IPS-15b (cell line): ENCODE results near the gene GPR37.

Source experiments
- H3K27me3 ChIP-seq: one replicate; pipeline ENCODE4 v1.6.1; 2013; ENCODE audit warnings: low read length; ENCODE audit not compliant: control insufficient read depth, insufficient read depth
- H3K36me3 ChIP-seq: one replicate; pipeline ENCODE4 v1.6.1; 2013; ENCODE audit warnings: low read length; ENCODE audit not compliant: control insufficient read depth, insufficient read depth
- H3K4me1 ChIP-seq: one replicate; pipeline ENCODE4 v1.6.1; 2013; ENCODE audit warnings: mild to moderate bottlenecking, low read length; ENCODE audit not compliant: control insufficient read depth, insufficient read depth
- H3K4me3 ChIP-seq: one replicate; pipeline ENCODE4 v1.5.1; 2013; ENCODE audit warnings: low read depth, low read length
- H3K9ac ChIP-seq: one replicate; pipeline ENCODE4 v1.6.1; 2013; ENCODE audit warnings: low read depth, mild to moderate bottlenecking, low read length
- H3K9me3 ChIP-seq: one replicate; pipeline ENCODE4 v1.6.1; 2013; ENCODE audit warnings: mild to moderate bottlenecking, low read length; ENCODE audit not compliant: control insufficient read depth, insufficient read depth

Gene GPR37

DNA sequence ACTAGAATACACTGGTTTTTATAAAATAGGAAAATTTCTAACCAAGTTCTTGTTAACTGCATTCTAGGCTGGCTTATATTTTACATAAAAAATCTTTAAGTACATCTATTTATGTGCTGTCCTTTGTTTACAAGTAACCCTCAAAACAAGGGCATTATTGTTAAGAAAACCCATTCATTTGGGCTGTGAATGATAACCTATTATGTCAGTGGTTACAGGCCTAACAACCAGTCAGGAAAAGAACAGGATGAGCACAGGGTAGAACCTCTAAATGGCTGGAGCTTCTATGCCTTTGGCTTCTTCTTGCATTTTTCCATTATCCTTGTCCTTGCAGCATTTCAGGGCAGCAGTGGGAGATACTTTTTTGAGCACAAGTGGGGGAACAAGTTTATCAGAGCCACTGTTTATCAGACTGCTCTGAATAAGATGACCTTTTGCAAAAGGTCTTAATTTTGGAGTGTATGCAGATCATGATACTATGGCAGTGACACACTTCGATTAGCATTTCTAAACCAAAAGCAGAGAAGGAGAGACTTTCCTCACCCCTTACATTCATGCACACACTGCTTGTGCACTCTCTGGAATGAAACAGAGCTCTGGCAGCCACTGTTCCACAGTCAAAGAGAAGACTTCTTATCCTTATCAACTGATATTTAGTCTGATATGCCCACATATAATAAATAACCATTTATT lies 10.9 kb downstream of the GPR37 start:
- Histone ChIP-seq H3K4me3 (no peak overlapping the region), H3K36me3 (no peaks in the 10 kb centered on the region), H3K27me3 (no peaks in the 10 kb centered on the region), H3K9ac (no peak overlapping the region), H3K9me3 (no peaks in the 10 kb centered on the region), H3K4me1 (peaks cover 6% of the 10 kb centered on the region)

- no peak overlapping the region for H3K9ac ChIP-seq
- H3K4me3 ChIP-seq: no peak overlapping the region
- H3K27me3 ChIP-seq: no peaks in the 10 kb centered on the region
- peaks cover 10% of the 10 kb centered on the region for H3K4me1 ChIP-seq
- H3K36me3 ChIP-seq: no peaks in the 10 kb centered on the region
- no peaks in the 10 kb centered on the region for H3K9me3 ChIP-seq
Observed at GRCh38 chr7:124752310-124752709, 13.3 kb downstream of the GPR37 start.

DNA sequence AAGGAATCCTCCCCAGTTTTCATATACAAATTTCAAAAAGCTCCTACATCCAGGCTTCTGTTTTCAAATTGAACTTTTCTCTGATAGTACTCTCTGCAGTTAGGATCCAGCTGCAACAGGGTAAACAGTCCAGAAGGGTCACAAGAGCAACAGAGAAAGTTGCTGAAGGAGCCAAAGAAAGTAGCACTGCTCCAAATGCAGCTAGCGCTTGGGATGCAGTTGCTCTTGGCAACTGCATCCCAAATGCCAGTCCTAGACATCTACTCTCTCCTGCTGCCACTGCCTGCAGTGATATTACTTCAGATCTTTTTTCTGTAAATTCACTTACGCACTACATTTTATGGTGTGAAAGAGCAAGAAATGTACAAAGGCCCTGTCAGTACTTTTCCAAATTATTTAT lies 14.6 kb downstream of the GPR37 start:
- H3K27me3 ChIP-seq: no peaks in the 10 kb centered on the region
- no peak overlapping the region for H3K9ac ChIP-seq
- H3K4me3 ChIP-seq: no peak overlapping the region
- no peaks in the 10 kb centered on the region for H3K36me3 ChIP-seq
- peaks cover 10% of the 10 kb centered on the region for H3K4me1 ChIP-seq
- no peaks in the 10 kb centered on the region for H3K9me3 ChIP-seq

DNA sequence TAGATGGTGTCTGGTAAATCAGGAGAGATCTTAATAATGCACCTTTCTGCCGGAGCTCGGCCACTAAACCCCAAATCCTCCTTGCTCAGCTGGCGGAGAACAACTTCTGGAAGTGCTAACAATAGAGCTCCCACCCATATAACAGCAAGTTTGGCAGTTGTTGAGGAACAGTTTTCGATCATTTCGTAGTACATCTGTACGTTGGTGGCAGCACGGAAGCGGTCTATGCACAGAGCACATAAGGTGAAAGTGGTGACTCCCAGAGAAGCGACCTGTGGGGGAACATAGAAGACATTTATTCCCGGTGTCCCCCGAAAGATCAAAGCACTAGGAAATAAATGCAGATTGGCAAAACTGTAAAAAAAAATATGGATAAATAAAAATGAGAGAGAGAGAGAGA lies 18.5 kb downstream of the GPR37 start:
- Histone ChIP-seq H3K4me1 (peaks cover 4% of the 10 kb centered on the region), H3K9me3 (no peaks in the 10 kb centered on the region), H3K4me3 (no peak overlapping the region), H3K27me3 (no peaks in the 10 kb centered on the region), H3K36me3 (no peaks in the 10 kb centered on the region), H3K9ac (no peak overlapping the region)

- no peaks in the 10 kb centered on the region for H3K27me3 ChIP-seq
- H3K4me1 ChIP-seq: no peaks in the 10 kb centered on the region
- H3K36me3 ChIP-seq: no peaks in the 10 kb centered on the region
Observed at GRCh38 chr7:124738639-124739038, 27.0 kb downstream of the GPR37 start.

DNA sequence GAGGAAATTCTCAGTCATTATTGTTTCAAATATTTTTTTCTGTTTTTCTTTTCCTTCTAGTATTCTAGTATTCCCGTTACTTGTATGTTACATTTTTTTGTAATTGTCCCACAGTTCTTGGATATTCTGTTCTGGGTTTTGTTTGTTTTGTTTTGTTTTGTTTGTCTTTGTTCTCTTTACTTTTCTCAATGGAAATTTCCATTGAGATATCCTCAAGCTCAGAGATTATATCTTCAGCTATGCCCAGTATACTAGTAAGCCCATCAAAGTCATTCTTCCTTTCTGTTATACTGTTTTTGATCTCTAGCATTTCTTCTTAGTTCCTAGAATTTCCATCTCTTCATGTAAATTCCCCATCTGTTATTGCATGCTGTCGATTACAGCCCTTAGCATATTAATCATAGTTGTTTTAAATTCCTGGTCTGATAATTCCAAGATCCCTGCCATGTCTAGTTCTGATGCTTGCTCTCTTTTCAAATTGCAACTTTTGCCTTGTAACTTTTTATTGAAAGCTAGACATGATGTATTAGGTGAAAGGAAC lies 27.8 kb downstream of the GPR37 start:
- Histone ChIP-seq H3K9ac (no peak overlapping the region), H3K4me1 (no peaks in the 10 kb centered on the region), H3K27me3 (no peaks in the 10 kb centered on the region), H3K9me3 (no peaks in the 10 kb centered on the region), H3K4me3 (no peak overlapping the region), H3K36me3 (no peaks in the 10 kb centered on the region)

More at GRCh38 chr7:124738639-124739038, 27.0 kb downstream of the GPR37 start:
- H3K9ac ChIP-seq: no peak overlapping the region
- no peaks in the 10 kb centered on the region for H3K9me3 ChIP-seq
- H3K4me3 ChIP-seq: no peak overlapping the region

DNA sequence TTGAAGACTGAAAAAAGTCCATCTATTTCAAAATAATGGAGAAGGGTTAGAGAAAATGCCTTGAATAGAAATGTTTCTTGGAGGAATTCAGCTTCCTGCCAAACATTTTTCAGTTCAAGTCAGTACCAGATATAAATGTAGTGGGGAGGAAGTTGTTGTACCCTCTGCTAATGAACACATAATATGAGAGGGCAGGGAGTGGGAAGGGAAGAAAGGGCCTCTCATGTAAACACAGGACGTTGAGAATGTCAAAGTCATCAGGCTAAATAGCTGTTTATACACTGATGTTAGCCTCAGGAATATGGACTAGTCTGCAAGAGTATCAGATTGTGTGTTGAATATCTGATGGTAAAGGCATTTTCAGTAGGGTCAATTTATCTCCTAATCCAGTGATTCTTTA lies 37.0 kb downstream of the GPR37 start:
- no peak overlapping the region for H3K4me3 ChIP-seq
- H3K36me3 ChIP-seq: no peaks in the 10 kb centered on the region
- H3K9me3 ChIP-seq: no peaks in the 10 kb centered on the region
- H3K4me1 ChIP-seq: no peaks in the 10 kb centered on the region
- no peak overlapping the region for H3K9ac ChIP-seq
- H3K27me3 ChIP-seq: no peaks in the 10 kb centered on the region

GRCh38 chr7:124724507-124725192 lies 40.9 kb downstream of the GPR37 start:
- H3K4me1 ChIP-seq: no peaks in the 10 kb centered on the region
- no peaks in the 10 kb centered on the region for H3K27me3 ChIP-seq
- no peaks in the 10 kb centered on the region for H3K36me3 ChIP-seq
- no peak overlapping the region for H3K4me3 ChIP-seq
- no peak overlapping the region for H3K9ac ChIP-seq
- no peaks in the 10 kb centered on the region for H3K9me3 ChIP-seq

- Histone ChIP-seq H3K4me1 (no peaks in the 10 kb centered on the region), H3K9ac (no peak overlapping the region), H3K4me3 (no peak overlapping the region), H3K9me3 (no peaks in the 10 kb centered on the region), H3K27me3 (no peaks in the 10 kb centered on the region), H3K36me3 (no peaks in the 10 kb centered on the region)
Observed at GRCh38 chr7:124724079-124724478, 41.5 kb downstream of the GPR37 start.

DNA sequence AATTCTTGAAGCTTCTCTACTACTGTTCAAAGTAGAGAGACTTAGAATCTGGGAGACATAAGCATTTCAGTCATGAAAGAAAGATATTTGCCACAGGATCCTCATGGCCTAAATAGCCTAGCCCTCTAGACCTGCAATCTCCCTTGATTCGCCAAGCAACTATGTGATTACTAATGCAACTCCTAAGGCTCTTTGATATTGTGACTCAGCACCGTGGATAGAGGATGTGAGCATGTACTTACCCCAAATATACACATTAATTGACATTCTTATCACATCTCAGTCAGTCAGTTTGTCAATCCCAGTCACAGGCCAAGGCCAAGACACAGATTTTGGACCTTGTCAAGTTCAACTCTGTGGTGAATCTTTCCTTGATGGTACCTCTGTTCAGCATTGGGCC lies 42.6 kb downstream of the GPR37 start:
- no peak overlapping the region for H3K4me3 ChIP-seq
- no peaks in the 10 kb centered on the region for H3K4me1 ChIP-seq

GRCh38 chr7:124722292-124722691 lies 43.3 kb downstream of the GPR37 start:
- no peaks in the 10 kb centered on the region for H3K4me1 ChIP-seq

More for the DNA sequence above, 42.6 kb downstream of the GPR37 start:
- no peak overlapping the region for H3K9ac ChIP-seq
- no peaks in the 10 kb centered on the region for H3K9me3 ChIP-seq
- no peaks in the 10 kb centered on the region for H3K27me3 ChIP-seq
- H3K36me3 ChIP-seq: no peaks in the 10 kb centered on the region

DNA sequence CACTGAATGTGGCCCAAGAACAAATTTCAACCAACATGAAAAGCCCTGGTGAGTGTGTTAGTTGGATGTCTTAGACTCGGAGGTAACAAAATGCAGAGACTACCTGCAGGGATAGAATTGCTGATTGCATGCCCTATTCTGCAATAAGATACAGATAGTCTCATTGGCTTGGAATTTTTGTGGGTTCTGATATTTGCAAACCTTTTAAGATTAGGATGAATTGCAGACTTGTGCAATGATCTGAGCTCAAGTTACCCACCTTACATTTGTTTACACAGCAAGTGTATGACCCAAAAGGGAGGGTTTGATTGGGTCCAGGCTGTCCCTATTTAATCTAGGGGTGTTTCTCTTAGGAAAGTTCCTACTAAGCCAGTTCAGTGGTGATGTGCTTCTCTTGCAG lies 45.4 kb downstream of the GPR37 start:
- Histone ChIP-seq H3K4me1 (no peaks in the 10 kb centered on the region), H3K9ac (no peak overlapping the region), H3K36me3 (no peaks in the 10 kb centered on the region), H3K9me3 (no peaks in the 10 kb centered on the region), H3K4me3 (no peak overlapping the region), H3K27me3 (no peaks in the 10 kb centered on the region)

More at GRCh38 chr7:124722292-124722691, 43.3 kb downstream of the GPR37 start:
- Histone ChIP-seq H3K4me3 (no peak overlapping the region), H3K9ac (no peak overlapping the region), H3K9me3 (no peaks in the 10 kb centered on the region), H3K36me3 (no peaks in the 10 kb centered on the region), H3K27me3 (no peaks in the 10 kb centered on the region)
